Measurements from ENCODE around the gene GPC3.

DNA sequence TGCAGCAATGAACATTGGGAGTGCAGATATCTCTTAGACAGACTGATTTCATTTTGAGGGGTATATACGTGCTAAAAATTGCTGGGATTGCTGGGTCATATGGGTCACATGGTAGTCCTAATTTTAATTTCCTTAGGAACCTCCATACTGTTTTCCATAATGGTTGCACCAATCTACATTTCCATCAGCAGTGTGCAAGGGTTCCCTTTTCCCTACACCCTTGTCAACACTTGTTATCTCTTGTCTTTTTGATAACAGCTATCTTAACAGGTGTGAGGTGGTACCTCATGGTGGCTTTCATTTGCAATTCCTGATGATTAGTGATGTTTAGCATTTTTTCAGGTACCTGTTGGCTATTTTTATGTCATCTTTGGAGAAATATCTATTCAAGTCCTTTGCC, 57.0 kb downstream of the GPC3 start:
- TF ChIP-seq, protein P1, sequence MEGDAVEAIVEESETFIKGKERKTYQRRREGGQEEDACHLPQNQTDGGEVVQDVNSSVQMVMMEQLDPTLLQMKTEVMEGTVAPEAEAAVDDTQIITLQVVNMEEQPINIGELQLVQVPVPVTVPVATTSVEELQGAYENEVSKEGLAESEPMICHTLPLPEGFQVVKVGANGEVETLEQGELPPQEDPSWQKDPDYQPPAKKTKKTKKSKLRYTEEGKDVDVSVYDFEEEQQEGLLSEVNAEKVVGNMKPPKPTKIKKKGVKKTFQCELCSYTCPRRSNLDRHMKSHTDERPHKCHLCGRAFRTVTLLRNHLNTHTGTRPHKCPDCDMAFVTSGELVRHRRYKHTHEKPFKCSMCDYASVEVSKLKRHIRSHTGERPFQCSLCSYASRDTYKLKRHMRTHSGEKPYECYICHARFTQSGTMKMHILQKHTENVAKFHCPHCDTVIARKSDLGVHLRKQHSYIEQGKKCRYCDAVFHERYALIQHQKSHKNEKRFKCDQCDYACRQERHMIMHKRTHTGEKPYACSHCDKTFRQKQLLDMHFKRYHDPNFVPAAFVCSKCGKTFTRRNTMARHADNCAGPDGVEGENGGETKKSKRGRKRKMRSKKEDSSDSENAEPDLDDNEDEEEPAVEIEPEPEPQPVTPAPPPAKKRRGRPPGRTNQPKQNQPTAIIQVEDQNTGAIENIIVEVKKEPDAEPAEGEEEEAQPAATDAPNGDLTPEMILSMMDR (conservative IDR thresholded peaks at IDR 0.05): no peak
- TF ChIP-seq EZH2 (IDR thresholded peaks at IDR 0.05; ENCODE audit: low read depth): no peak
